Ishikawa (cell line): ENCODE data around the gene FABP6.

Experiments used
- CREB1 ChIP-seq: IDR thresholded peaks from 2 replicates; pipeline ENCODE4 v1.6.1; 2012; ENCODE audit warnings: low read depth
- EP300 ChIP-seq: IDR thresholded peaks from 2 replicates; pipeline ENCODE4 v1.6.1; 2012; ENCODE audit warnings: borderline replicate concordance
- MAX ChIP-seq: IDR thresholded peaks from 2 replicates; pipeline ENCODE4 v1.6.1; 2012
- RAD21 ChIP-seq: IDR thresholded peaks from 2 replicates; pipeline ENCODE4 v1.6.1; 2012; ENCODE audit warnings: low read depth
- YY1 ChIP-seq: IDR thresholded peaks from 2 replicates; pipeline ENCODE4 v1.6.1; 2012; ENCODE audit warnings: low read depth
- TF ChIP-seq, protein P1 (sequence below): IDR thresholded peaks from 2 replicates; pipeline ENCODE4 v1.6.1; 2012; ENCODE audit warnings: low read depth, mild to moderate bottlenecking

GRCh38 chr5:160280384-160281095 is 51.2 kb downstream of the FABP6 start:
- TF ChIP-seq, protein P1, sequence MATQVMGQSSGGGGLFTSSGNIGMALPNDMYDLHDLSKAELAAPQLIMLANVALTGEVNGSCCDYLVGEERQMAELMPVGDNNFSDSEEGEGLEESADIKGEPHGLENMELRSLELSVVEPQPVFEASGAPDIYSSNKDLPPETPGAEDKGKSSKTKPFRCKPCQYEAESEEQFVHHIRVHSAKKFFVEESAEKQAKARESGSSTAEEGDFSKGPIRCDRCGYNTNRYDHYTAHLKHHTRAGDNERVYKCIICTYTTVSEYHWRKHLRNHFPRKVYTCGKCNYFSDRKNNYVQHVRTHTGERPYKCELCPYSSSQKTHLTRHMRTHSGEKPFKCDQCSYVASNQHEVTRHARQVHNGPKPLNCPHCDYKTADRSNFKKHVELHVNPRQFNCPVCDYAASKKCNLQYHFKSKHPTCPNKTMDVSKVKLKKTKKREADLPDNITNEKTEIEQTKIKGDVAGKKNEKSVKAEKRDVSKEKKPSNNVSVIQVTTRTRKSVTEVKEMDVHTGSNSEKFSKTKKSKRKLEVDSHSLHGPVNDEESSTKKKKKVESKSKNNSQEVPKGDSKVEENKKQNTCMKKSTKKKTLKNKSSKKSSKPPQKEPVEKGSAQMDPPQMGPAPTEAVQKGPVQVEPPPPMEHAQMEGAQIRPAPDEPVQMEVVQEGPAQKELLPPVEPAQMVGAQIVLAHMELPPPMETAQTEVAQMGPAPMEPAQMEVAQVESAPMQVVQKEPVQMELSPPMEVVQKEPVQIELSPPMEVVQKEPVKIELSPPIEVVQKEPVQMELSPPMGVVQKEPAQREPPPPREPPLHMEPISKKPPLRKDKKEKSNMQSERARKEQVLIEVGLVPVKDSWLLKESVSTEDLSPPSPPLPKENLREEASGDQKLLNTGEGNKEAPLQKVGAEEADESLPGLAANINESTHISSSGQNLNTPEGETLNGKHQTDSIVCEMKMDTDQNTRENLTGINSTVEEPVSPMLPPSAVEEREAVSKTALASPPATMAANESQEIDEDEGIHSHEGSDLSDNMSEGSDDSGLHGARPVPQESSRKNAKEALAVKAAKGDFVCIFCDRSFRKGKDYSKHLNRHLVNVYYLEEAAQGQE: no peak
- no peak for TF ChIP-seq EP300
- no peak for TF ChIP-seq MAX
- no peak for TF ChIP-seq CREB1
- TF ChIP-seq RAD21: no peak
- TF ChIP-seq YY1: no peak
